GM12891 (cell line): ENCODE data around the gene ARHGAP24.

Source experiments
- DNase-seq: peaks from one replicate; pipeline ENCODE4 v3.0.0; 2011; ENCODE audit warnings: low spot score; ENCODE audit not compliant: insufficient read length
- FAIRE-seq: peaks from 2 replicates; lab custom pipeline; 2011; peaks lifted over from hg19 to GRCh38; lab: Jason Lieb, UNC
- PAX5 ChIP-seq: IDR thresholded peaks from 2 replicates; pipeline ENCODE4 v1.6.1; 2011; ENCODE audit warnings: low read length, moderate library complexity, mild to moderate bottlenecking; ENCODE audit not compliant: insufficient read depth, severe bottlenecking
- POLR2A ChIP-seq: IDR thresholded peaks from 2 replicates; pipeline ENCODE4 v1.6.1; 2011; ENCODE audit warnings: low read depth, low read length, control low read depth
- POLR2AphosphoS5 ChIP-seq: IDR thresholded peaks from 2 replicates; pipeline ENCODE4 v1.6.1; 2011; ENCODE audit warnings: low read depth, low read length, control low read depth
- POU2F2 ChIP-seq: IDR thresholded peaks from 2 replicates; pipeline ENCODE4 v1.6.1; 2011; ENCODE audit warnings: low read depth, mild to moderate bottlenecking, control low read depth, low read length, moderate library complexity
- SPI1 ChIP-seq: IDR thresholded peaks from 2 replicates; pipeline ENCODE4 v1.6.1; 2011; ENCODE audit warnings: low read depth, low read length, control low read depth
- TAF1 ChIP-seq: IDR thresholded peaks from 2 replicates; pipeline ENCODE4 v1.6.1; 2011; ENCODE audit warnings: low read depth, low read length, control low read depth

ARHGAP24 gene

GRCh38 chr4:85790582-85790981 is 315.6 kb downstream of the ARHGAP24 start:
- DNase-seq = no peak
- FAIRE-seq = no peak
- TF ChIP-seq PAX5 = no peak
- TF ChIP-seq POLR2AphosphoS5 = no peak
- no peak for TF ChIP-seq TAF1
- no peak for TF ChIP-seq POU2F2
- no peak for TF ChIP-seq POLR2A
- TF ChIP-seq SPI1 = no peak

GRCh38 chr4:85792376-85793232 is 317.7 kb downstream of the ARHGAP24 start:
- DNase-seq (no peak), FAIRE-seq (no peak)
- no peak for TF ChIP-seq POLR2A
- TF ChIP-seq PAX5 = no peak
- no peak for TF ChIP-seq POU2F2
- TF ChIP-seq POLR2AphosphoS5 = no peak
- TF ChIP-seq TAF1 = no peak
- TF ChIP-seq SPI1 = no peak

GRCh38 chr4:85793233-85793585 is 318.3 kb downstream of the ARHGAP24 start:
- FAIRE-seq = no peak
- no peak for TF ChIP-seq TAF1
- no peak for TF ChIP-seq POU2F2
- no peak for TF ChIP-seq SPI1
- DNase-seq = no peak

- TF ChIP-seq POU2F2 (no peak), PAX5 (no peak), POLR2AphosphoS5 (no peak), TAF1 (no peak), POLR2A (no peak), SPI1 (no peak)
- no peak for FAIRE-seq
- DNase-seq = no peak
These were observed 323.2 kb downstream of the ARHGAP24 start for GRCh38 chr4:85798012-85798770.

GRCh38 chr4:85803856-85804255 is 328.9 kb downstream of the ARHGAP24 start:
- DNase-seq = no peak
- FAIRE-seq = no peak
- TF ChIP-seq PAX5 (no peak), POLR2AphosphoS5 (no peak), SPI1 (no peak), TAF1 (no peak), POLR2A (no peak), POU2F2 (no peak)

GRCh38 chr4:85805891-85806290 is 330.9 kb downstream of the ARHGAP24 start:
- TF ChIP-seq POU2F2 = no peak
- DNase-seq (no peak), FAIRE-seq (no peak)

- no peak for DNase-seq
- FAIRE-seq = no peak
- TF ChIP-seq POU2F2 (no peak), PAX5 (no peak), POLR2A (no peak), POLR2AphosphoS5 (no peak), TAF1 (no peak), SPI1 (no peak)
These were observed 331.4 kb downstream of the ARHGAP24 start for GRCh38 chr4:85806334-85806733.

GRCh38 chr4:85807247-85807950 is 332.4 kb downstream of the ARHGAP24 start:
- FAIRE-seq (no peak), DNase-seq (no peak)
- TF ChIP-seq TAF1 = no peak
- TF ChIP-seq POU2F2 = no peak
- no peak for TF ChIP-seq POLR2AphosphoS5

GRCh38 chr4:85808104-85808503 is 333.2 kb downstream of the ARHGAP24 start:
- DNase-seq (no peak), FAIRE-seq (no peak)

More at GRCh38 chr4:85808104-85808503, 333.2 kb downstream of the ARHGAP24 start:
- no peak for TF ChIP-seq PAX5
- no peak for TF ChIP-seq POLR2A
- TF ChIP-seq POU2F2 = no peak
- no peak for TF ChIP-seq TAF1
- no peak for TF ChIP-seq SPI1
- no peak for TF ChIP-seq POLR2AphosphoS5
